HG03064 (cell line): ENCODE data around the gene YES1.
A peak's percentile ranks its signal among the peaks of the same experiment; 100 is the strongest.
"Not testable (repeated sequence)": the region's sequence is repeated elsewhere in the genome, so short reads cannot be mapped to it uniquely, and the experiment has no call there.

Source experiments
- ATAC-seq: cut with Tn5 transposase; IDR thresholded peaks from one replicate; pipeline ENCODE4 v1.9.1; 2021; ENCODE audit warnings: low read depth; ENCODE audit not compliant: unreplicated experiment

YES1 gene

GRCh38 chr18:795383-795782 is 16.7 kb downstream of the YES1 start:
- not testable (repeated sequence) for ATAC-seq

GRCh38 chr18:789397-789796 is 22.6 kb downstream of the YES1 start:
- ATAC-seq = peak; percentile 64

GRCh38 chr18:785242-785641 is 26.8 kb downstream of the YES1 start:
- ATAC-seq = no peak

- no peak for ATAC-seq
Observed at GRCh38 chr18:784470-785172, 27.4 kb downstream of the YES1 start.

- ATAC-seq = no peak
Observed at GRCh38 chr18:778194-778927, 33.7 kb downstream of the YES1 start.

GRCh38 chr18:777021-777420 is 35.0 kb downstream of the YES1 start:
- ATAC-seq = no peak

GRCh38 chr18:776044-776443 is 36.0 kb downstream of the YES1 start:
- ATAC-seq = not testable (repeated sequence)

GRCh38 chr18:774811-775210 is 37.2 kb downstream of the YES1 start:
- ATAC-seq = no peak

- no peak for ATAC-seq
Observed at GRCh38 chr18:773980-774624, 37.9 kb downstream of the YES1 start.

GRCh38 chr18:770583-770961 is 41.5 kb downstream of the YES1 start:
- no peak for ATAC-seq

- ATAC-seq = no peak
Observed at GRCh38 chr18:767961-768360, 44.1 kb downstream of the YES1 start.

- no peak for ATAC-seq
Observed at GRCh38 chr18:767084-767882, 44.8 kb downstream of the YES1 start.

- no peak for ATAC-seq
Observed at GRCh38 chr18:766550-766860, 45.5 kb downstream of the YES1 start.

GRCh38 chr18:765764-766549 is 46.1 kb downstream of the YES1 start:
- no peak for ATAC-seq

- ATAC-seq = not testable (repeated sequence)
Observed at GRCh38 chr18:759864-760263, 52.2 kb downstream of the YES1 start.

- ATAC-seq = no peak
Observed at GRCh38 chr18:755506-755905, 56.5 kb downstream of the YES1 start.

GRCh38 chr18:754656-755055 is 57.4 kb downstream of the YES1 start:
- ATAC-seq = no peak

- no peak for ATAC-seq
Observed at GRCh38 chr18:750456-750855, 61.6 kb downstream of the YES1 start.

- no peak for ATAC-seq
Observed at GRCh38 chr18:744832-745597, 67.0 kb downstream of the YES1 start.
